ENCODE measurements around the gene PCDHGB4. TPM values are rescaled to one million over a fixed set of nuclear protein-coding genes. Genes with fewer than 3 reads are reported as not detected.

The PCDHGB4 gene
- total RNA-seq, 2 donors from 2014 or later = 3.6 to 4.9 TPM

- no peaks in the 10 kb centered on the region for H3K4me1 ChIP-seq
- no peak overlapping the region for H3K4me3 ChIP-seq
- 23 to 38% methylated on average over 38 to 44 of the region's 46 CpGs for WGBS, 2 donors
- no peak for TF ChIP-seq POLR2A (IDR thresholded peaks at IDR 0.05)
- no peak for TF ChIP-seq CTCF (IDR thresholded peaks at IDR 0.05)
- peaks cover 0 to 71% (median 17%) of the 10 kb centered on the region in 3 donors for H3K9me3 ChIP-seq
- DNase-seq (no peak), ATAC-seq (no peak)
- H3K27ac ChIP-seq = no peak overlapping the region
- intact Hi-C loops (cut with DNase I) = no loop called here
- no peaks in the 10 kb centered on the region for H3K36me3 ChIP-seq (replicated peaks in 1 of 2; ENCODE audit: insufficient read depth in 1 of 2, low read depth in 2 of 2)
- H3K27me3 ChIP-seq = no peaks in the 10 kb centered on the region
These were observed 21.2 kb upstream of the PCDHGB4 start for GRCh38 chr5:141366016-141366896.

GRCh38 chr5:141369994-141370848 lies 17.3 kb upstream of the PCDHGB4 start, which contains the start of gene PCDHGB3:
TSS of gene PCDHGB3 (plus strand) at chr5:141370242. CDS start at chr5:141370395, 153 bp downstream.
- H3K4me3 ChIP-seq = no peak within 1 kb of the TSS
- intact Hi-C loops (cut with DNase I) = no loop called here
- no peaks in the 10 kb centered on the region for H3K36me3 ChIP-seq (replicated peaks in 1 of 2; ENCODE audit: insufficient read depth in 1 of 2, low read depth in 2 of 2)
- WGBS, 2 donors = 14 to 22% methylated on average over 32 of the region's 32 CpGs
- peaks cover 0 to 72% (median 21%) of the 10 kb centered on the region in 3 donors for H3K9me3 ChIP-seq
- no peaks in the 10 kb centered on the region for H3K27me3 ChIP-seq
- peak in 3 of 4 donors; percentile 31 to 39 (median 36) for DNase-seq
- ATAC-seq = peak; percentile 47
- TF ChIP-seq CTCF (IDR thresholded peaks at IDR 0.05) = peak in 4 of 7 experiments; percentile 21 to 34 (median 25)
- TF ChIP-seq POLR2A (IDR thresholded peaks at IDR 0.05) = no peak
- no peaks in the 10 kb centered on the region for H3K4me1 ChIP-seq
- H3K27ac ChIP-seq = no peak within 1 kb of the TSS

DNA sequence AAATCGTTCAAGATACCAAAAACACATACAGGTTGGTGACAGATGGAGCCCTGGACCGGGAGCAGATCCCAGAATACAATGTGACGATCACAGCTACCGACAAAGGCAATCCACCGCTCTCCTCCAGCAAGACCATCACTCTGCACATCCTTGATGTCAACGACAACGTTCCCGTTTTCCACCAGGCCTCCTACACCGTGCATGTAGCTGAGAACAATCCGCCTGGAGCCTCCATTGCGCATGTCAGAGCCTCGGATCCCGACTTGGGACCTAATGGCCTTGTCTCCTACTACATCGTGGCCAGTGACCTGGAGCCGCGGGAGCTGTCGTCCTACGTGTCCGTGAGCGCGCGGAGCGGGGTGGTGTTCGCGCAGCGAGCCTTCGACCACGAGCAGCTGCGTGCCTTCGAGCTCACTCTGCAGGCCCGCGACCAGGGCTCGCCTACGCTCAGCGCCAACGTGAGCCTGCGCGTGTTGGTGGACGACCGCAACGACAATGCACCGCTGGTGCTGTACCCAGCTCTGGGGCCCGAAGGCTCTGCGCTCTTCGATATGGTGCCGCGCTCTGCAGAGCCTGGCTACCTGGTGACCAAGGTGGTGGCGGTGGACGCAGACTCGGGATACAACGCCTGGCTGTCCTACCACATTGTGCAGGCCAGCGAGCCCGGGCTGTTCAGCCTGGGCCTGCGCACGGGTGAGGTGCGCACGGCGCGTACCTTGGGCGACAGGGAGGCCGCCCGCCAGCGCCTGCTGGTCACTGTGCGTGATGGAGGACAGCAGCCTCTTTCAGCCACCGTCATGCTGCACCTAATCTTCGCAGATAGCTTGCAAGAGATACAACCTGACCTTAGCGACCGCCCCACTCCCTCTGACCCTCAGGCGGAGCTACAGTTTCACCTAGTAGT lies 15.7 kb upstream of the PCDHGB4 start:
- Histone ChIP-seq H3K4me1 (no peaks in the 10 kb centered on the region), H3K36me3 (replicated peaks in 1 of 2; ENCODE audit: insufficient read depth in 1 of 2, low read depth in 2 of 2) (no peaks in the 10 kb centered on the region), H3K4me3 (no peak overlapping the region), H3K27me3 (no peaks in the 10 kb centered on the region), H3K9me3 (peaks cover 0 to 70% (median 15%) of the 10 kb centered on the region in 3 donors), H3K27ac (no peak overlapping the region)
- TF ChIP-seq POLR2A (IDR thresholded peaks at IDR 0.05) (no peak), CTCF (IDR thresholded peaks at IDR 0.05) (no peak)
- intact Hi-C loops (cut with DNase I) = no loop called here
- ATAC-seq = no peak
- WGBS, 2 donors = 19 to 30% methylated on average over 28 to 68 of the region's 69 CpGs
- DNase-seq = no peak

DNA sequence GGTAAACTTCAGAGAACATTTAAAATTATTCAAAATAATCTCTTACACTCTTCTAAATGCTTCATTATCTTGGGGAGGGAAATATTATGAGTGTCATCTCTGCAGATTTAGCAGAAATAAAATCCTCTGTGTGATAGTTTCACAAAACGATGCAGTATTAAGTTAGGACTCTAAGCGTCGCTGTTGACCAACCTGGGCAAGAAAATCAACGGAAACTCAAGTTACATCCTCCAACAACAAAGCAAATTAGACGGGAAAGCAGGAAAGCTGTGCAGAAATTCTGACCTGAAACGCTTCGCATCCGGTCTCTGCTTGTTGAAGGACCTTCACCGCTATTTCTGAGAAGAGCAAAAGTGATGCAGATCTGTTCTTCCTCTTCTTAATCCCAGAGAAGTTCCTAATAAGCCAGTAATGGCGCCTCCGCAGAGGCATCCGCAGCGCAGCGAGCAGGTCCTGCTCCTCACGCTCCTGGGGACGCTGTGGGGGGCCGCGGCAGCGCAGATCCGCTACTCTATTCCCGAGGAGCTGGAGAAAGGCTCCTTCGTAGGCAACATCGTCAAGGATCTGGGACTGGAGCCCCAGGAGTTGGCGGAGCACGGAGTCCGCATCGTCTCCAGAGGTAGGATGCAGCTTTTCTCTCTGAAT lies 13.7 kb upstream of the PCDHGB4 start, which contains the start of gene PCDHGA6:
TSS of gene PCDHGA6 (plus strand) at position 219 of the 645 bp plus-strand sequence. CDS start at position 412, 193 bp downstream.
- H3K27me3 ChIP-seq = no peaks in the 10 kb centered on the region
- H3K4me3 ChIP-seq = no peak within 1 kb of the TSS
- DNase-seq (no peak), ATAC-seq (no peak)
- H3K9me3 ChIP-seq = peaks cover 0 to 81% (median 15%) of the 10 kb centered on the region in 3 donors
- no peaks in the 10 kb centered on the region for H3K36me3 ChIP-seq (replicated peaks in 1 of 2; ENCODE audit: insufficient read depth in 1 of 2, low read depth in 2 of 2)
- TF ChIP-seq POLR2A (IDR thresholded peaks at IDR 0.05) (no peak), CTCF (IDR thresholded peaks at IDR 0.05) (peak in 4 of 7 experiments; percentile 19 to 36 (median 29))
- 12 to 27% methylated on average over 17 to 27 of the region's 27 CpGs for WGBS, 2 donors
- no peaks in the 10 kb centered on the region for H3K4me1 ChIP-seq
- intact Hi-C loops (cut with DNase I) = no loop called here
- H3K27ac ChIP-seq = no peak within 1 kb of the TSS

Data from body of pancreas (tissue), 4 donors.